Spinal cord (tissue), 10 donors: Measurements from ENCODE around the gene FAM9C. TPM values are rescaled to one million over a fixed set of nuclear protein-coding genes. Genes with fewer than 3 reads are reported as not detected.

Experiments used
- DNase-seq, 6 donors: peaks; one replicate each; pipeline versions ENCODE4 v3.0.0 to v3.0.0-alpha.2; 2013 to 2015; ENCODE audit warnings: low spot score in 6 of 6, low read depth in 4 of 6
- H3K27ac ChIP-seq: one replicate; pipeline ENCODE4 v1.5.1; 2013; ENCODE audit warnings: low read depth, low read length, control low read depth
- H3K27me3 ChIP-seq: one replicate; pipeline ENCODE4 v1.6.1; 2013; ENCODE audit warnings: low read length; ENCODE audit not compliant: control insufficient read depth, insufficient read depth
- H3K36me3 ChIP-seq: one replicate; pipeline ENCODE4 v1.6.1; 2013; ENCODE audit warnings: low read length; ENCODE audit not compliant: control insufficient read depth, insufficient read depth
- H3K4me1 ChIP-seq: one replicate; pipeline ENCODE4 v1.6.1; 2013; ENCODE audit warnings: low read length; ENCODE audit not compliant: control insufficient read depth, insufficient read depth
- H3K4me3 ChIP-seq: one replicate; pipeline ENCODE4 v1.5.1; 2013; ENCODE audit warnings: low read depth, low read length, control low read depth
- H3K9me3 ChIP-seq: one replicate; pipeline ENCODE4 v1.6.1; 2013; ENCODE audit warnings: low read length; ENCODE audit not compliant: control insufficient read depth, insufficient read depth
- WGBS: methylation state at CpG from one replicate; pipeline ENCODE4 v1.1.5; 2013; ENCODE audit warnings: missing lambda C conversion rate; ENCODE audit not compliant: insufficient coverage; 5-methylcytosine and 5-hydroxymethylcytosine counted together
- polyA plus RNA-seq, 2 donors: library from polyadenylated mRNA; unstranded; fragments of 120-200 nt; gene quantifications; one replicate each; pipeline ENCODE4 v1.2.1, GENCODE V29; 2013; ENCODE audit not compliant: insufficient read length in 2 of 2
- total RNA-seq, 2 donors: library from RNA; depleted of rRNA in 1 of 2; stranded (reverse); fragments of 120-200 nt in 1 of 2; fragments of >200 nt in 1 of 2; gene quantifications; one replicate each; pipeline versions ENCODE4 v1.2.3 to v1.2.4, GENCODE V29; 2013 to 2014
- donor health status: healthy.

Gene FAM9C
- total and polyA plus RNA-seq, 4 donors: 0.10 to 0.38 (median 0.24) TPM; not detected in 1

DNA sequence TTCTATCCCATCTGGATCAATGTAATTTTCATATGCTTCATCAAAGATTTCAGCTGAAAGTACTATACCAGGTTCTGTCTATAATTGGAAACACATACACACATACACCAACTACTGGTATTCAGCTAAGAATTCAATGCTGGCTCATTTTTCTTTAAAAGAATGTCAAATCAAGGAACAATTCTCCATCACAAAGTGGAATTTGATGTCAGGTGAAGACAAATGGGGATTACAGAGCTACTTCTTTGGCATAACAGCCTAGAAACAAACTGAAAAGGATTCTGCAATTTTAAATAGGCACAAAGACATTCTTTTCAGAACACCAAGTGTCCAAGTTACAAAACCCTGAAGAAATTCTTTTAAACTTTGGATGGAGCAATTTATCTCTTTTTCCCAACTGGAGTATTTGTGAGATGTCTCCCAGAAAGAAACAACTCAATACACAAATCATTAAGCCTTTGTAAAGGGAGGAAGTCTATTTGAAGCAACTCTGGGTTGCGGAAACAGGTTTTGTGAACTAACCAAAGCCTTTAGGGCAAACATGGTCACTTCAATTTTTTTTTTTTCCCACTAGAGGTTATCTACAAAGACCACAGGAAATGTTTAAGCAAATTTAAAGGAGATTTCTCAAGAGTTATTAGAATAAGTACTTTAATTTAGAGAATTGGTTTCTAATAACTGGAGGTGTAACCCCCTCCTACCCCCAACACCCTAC is 1.9 kb upstream of the FAM9C start:
- peak in 2 of 6 donors; percentile 16 to 47 for DNase-seq
- no peak overlapping the region for H3K27ac ChIP-seq
- no peak overlapping the region for H3K4me3 ChIP-seq
- no CpG with 5 or more reads among the region's 1 CpG for WGBS
- H3K4me1 ChIP-seq: no peaks in the 10 kb centered on the region
- H3K9me3 ChIP-seq: no peaks in the 10 kb centered on the region
- no peaks in the 10 kb centered on the region for H3K36me3 ChIP-seq
- peaks cover 2% of the 10 kb centered on the region for H3K27me3 ChIP-seq

DNA sequence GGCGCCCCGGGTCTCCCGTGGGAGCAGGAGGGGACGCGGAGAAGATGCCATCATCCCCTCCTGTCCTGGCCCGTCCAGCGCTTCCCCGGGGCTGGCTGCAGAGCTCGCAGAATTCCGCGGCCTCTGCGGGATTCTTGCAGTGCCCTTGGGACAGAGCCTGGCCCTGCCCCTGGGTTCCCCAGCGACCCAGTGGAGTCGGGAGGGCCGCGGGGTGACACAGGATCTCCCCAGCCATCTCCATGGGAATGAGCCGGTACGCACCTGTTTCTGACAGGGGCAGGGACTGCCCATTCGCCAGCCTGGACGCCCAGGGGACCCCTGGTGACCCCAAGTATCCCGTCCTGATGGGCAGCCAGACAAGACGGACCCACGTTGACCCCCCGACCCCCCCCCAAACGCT is 482 bp downstream of the FAM9C start:
- no peak for DNase-seq
- no peaks in the 10 kb centered on the region for H3K4me1 ChIP-seq
- H3K27ac ChIP-seq: no peak overlapping the region
- H3K9me3 ChIP-seq: no peaks in the 10 kb centered on the region
- 82% methylated on average over 24 of the region's 25 CpGs for WGBS
- peaks cover 4% of the 10 kb centered on the region for H3K27me3 ChIP-seq
- no peak overlapping the region for H3K4me3 ChIP-seq
- H3K36me3 ChIP-seq: no peaks in the 10 kb centered on the region

DNA sequence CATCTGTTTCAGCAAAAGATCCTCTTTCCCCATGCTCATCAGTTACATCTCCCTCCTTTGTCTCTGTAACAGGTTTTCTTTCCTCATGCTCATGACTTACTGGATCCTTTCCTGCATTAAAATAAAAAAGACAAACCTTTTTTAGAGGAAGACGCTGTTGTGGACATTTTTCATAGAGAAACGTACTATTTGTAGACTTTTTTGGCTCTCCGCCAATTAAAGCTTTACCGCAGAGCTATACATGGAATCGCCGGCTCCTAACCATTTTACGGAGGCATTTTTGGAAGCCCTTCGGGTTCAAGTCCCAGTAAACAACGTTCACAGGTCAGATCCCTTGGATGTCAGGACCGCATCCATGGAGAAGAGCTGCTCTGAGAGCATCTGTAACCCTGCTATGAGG is 1.3 kb downstream of the FAM9C start:
- no peaks in the 10 kb centered on the region for H3K4me1 ChIP-seq
- peak in 1 of 6 donors; percentile 9 for DNase-seq
- H3K4me3 ChIP-seq: no peak overlapping the region
- H3K27ac ChIP-seq: no peak overlapping the region
- no peaks in the 10 kb centered on the region for H3K9me3 ChIP-seq
- WGBS: 78% methylated on average over 9 of the region's 10 CpGs
- peaks cover 4% of the 10 kb centered on the region for H3K27me3 ChIP-seq
- H3K36me3 ChIP-seq: no peaks in the 10 kb centered on the region

DNA sequence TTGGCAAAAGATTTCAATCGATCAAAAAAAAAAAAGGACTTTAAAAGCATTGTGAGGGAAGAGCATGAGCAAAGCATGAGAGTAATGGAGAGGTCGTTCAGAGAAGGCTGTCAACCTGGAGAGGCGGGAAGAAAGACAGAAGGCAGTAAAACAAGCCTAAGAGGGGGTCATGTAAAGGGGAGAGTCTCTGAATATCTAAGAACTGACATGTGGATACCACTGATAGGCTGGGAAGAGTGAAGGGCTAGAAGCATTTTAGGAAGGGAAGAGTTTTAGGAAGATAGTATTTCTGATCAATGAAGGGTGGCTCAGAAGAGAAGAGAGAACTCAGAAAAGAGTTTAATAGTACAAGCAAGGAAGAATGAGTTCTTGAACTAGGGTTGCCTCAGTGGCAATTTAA is 7.5 kb downstream of the FAM9C start:
- Histone ChIP-seq H3K9me3 (no peaks in the 10 kb centered on the region), H3K36me3 (no peaks in the 10 kb centered on the region), H3K27ac (no peak overlapping the region), H3K4me1 (no peaks in the 10 kb centered on the region), H3K4me3 (no peak overlapping the region), H3K27me3 (peaks cover 2% of the 10 kb centered on the region)
- no peak for DNase-seq
- 61% methylated on average over 3 of the region's 3 CpGs for WGBS

DNA sequence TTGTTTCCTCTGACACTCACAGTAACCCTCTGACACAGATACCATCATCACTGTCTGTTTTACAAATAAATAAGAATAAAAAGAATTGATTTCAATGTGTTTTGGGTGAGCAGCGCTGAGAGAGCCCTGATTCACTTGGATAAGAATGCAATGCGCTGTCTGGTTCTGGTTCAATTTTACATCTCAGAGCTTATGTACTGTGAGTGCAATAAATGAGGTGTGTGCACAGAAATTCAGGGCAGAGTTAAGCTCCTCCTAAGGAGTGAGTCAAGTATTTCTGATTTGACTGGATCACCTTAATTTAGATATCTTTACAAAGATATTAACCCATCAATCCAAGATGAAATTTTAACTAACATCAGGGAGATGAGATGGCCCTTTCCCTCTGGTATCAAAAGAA is 11.2 kb downstream of the FAM9C start:
- no peak overlapping the region for H3K4me3 ChIP-seq
- H3K27me3 ChIP-seq: peaks cover 8% of the 10 kb centered on the region
- WGBS: no CpG with 5 or more reads among the region's 2 CpGs
- no peak overlapping the region for H3K27ac ChIP-seq
- no peaks in the 10 kb centered on the region for H3K4me1 ChIP-seq
- DNase-seq: no peak
- H3K36me3 ChIP-seq: no peaks in the 10 kb centered on the region
- no peaks in the 10 kb centered on the region for H3K9me3 ChIP-seq

DNA sequence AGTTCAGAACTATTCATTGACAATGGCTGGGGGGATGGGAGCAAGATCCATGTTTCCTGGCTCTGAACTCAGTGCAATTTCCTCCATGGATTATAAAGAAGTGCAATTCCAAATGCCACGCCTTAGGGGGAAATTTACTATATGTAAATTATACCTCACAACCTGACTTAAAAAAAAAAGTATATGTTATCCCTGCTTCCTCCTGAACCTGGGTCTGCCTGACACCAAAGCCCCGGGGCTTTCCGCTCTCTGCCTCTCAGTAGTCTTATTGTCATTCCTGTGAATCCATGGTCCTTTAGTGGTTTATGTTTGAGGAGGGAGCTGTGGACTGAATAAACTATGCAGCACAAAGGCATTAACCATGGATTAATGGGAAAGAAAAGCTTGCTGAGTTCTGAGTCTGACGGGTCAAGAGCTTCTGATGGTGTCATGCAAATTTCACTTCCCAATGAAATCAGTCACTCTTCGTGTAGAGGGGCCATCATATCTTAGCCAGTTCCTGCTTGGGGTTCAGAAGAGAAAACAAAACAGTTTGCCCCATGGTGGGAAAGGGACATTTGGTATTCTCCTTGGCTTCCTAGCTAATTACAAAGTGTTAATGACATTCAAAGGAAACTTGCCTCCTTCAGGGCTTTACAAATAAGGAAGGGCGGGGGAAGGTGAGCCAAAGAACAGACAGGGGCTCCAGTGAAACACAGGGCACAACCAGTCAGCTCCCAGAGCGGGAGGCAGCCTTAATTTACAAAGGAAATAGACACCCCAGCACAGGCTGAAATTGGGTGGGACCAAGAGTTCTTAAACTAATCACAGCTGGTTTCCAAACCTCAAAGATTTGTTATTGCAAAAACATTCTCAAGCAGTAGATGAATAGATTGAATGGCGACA is 14.3 kb downstream of the FAM9C start:
- H3K27me3 ChIP-seq: peaks cover 8% of the 10 kb centered on the region
- peak overlapping the region; percentile 54 for H3K27ac ChIP-seq
- WGBS: 20% methylated on average over 1 of the region's 8 CpGs

DNA sequence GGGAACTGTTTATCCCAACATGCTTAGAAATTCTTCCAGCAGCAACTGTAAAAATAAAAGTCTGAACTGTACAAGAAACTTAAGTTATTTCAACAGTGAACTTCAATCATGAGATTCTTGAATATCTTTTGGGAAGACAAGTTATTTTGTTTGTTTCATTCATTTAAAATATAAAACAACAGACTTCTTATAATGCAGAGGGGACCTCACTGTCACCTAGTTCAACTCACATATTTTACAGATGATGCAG is 14.9 kb downstream of the FAM9C start:
- Histone ChIP-seq H3K4me1 (no peaks in the 10 kb centered on the region), H3K9me3 (no peaks in the 10 kb centered on the region), H3K4me3 (no peak overlapping the region), H3K27ac (peak overlapping the region; percentile 54), H3K36me3 (no peaks in the 10 kb centered on the region), H3K27me3 (peaks cover 8% of the 10 kb centered on the region)
- no peak for DNase-seq

More for the DNA sequence above, 14.3 kb downstream of the FAM9C start:
- H3K9me3 ChIP-seq: no peaks in the 10 kb centered on the region
- no peak overlapping the region for H3K4me3 ChIP-seq
- DNase-seq: peak in 2 of 6 donors; percentile 45 to 73
- H3K36me3 ChIP-seq: no peaks in the 10 kb centered on the region
- H3K4me1 ChIP-seq: no peaks in the 10 kb centered on the region

DNA sequence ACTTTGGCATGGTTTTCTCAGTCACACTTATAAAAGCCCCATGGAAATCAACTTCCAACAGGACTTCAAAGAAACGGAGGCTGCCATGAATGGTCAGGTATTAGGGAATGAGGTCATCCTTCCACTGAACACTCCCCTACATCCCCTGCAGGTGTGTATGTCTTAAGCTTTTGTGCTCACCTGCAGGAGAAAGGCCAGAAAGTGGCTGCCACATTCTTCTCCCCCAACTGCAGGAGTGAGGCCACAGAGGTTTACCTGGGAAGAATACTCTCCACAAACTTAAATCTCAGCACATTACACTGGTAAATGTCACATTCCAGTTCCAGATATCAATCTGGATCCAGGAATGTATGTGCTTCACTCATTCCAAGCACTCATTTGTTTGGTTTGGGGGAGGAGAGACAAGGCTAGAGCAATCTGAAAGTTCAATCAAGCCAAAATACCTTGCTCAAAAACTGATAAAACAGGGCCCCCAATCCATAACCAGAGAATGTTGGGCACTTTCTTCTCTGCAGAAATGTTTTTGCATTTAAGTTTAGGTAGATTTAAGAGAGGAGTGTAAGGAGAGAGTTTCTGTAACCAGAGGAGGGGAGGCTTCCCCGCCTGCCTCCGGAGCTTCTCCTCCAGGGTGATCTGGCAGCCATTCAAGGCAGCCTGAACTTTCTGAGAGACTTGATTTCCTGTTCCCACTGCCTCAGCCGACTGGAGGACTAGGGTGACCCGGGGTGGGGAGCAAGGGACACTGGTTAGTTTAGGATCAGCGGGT is 15.4 kb downstream of the FAM9C start:
- Histone ChIP-seq H3K9me3 (no peaks in the 10 kb centered on the region), H3K27ac (peak overlapping the region; percentile 54), H3K36me3 (no peaks in the 10 kb centered on the region), H3K4me1 (no peaks in the 10 kb centered on the region), H3K4me3 (no peak overlapping the region), H3K27me3 (peaks cover 8% of the 10 kb centered on the region)
- peak in 3 of 6 donors; percentile 20 to 75 (median 42) for DNase-seq
- 13% methylated on average over 2 of the region's 6 CpGs for WGBS

DNA sequence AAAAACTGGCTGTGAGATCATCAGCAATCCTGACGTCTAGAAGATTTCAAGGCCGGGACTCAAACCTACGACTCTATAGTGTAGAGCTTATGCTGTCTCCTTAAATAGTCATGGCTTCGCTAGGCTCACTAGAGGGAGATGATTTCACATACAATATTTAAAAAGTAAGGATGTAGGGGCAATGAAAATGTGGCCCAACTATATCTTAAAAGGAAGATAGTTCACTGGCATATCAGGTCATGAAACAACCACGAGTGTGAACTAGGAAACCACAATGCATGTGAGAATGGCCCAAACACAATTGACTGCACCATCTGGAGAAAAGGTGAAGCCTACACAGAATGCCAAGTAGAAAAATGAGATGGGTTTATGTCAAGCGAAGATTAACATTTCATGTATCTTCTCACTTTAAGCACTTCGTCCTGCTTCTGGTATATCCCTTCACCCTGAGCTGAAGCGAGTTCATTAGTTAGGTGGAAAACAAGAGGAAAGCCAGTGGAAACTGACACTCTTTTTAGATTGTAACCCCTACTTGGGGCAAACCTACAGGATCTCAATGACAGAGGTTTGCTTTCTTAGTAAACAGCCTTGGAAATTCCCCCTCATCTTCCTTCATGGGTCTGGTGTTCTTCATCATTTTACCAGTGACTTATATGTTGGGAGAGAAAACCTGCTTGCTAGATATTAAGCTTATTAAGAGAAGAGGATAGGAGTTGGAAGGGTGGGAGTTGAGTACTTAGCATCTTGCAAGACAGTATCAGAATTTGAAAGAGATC is 17.4 kb downstream of the FAM9C start:
- H3K36me3 ChIP-seq: no peaks in the 10 kb centered on the region
- no peak overlapping the region for H3K4me3 ChIP-seq
- peaks cover 13% of the 10 kb centered on the region for H3K27me3 ChIP-seq
- no peak for DNase-seq
- no peak overlapping the region for H3K27ac ChIP-seq
- H3K4me1 ChIP-seq: no peaks in the 10 kb centered on the region
- WGBS: 92% methylated on average over 4 of the region's 8 CpGs
- H3K9me3 ChIP-seq: no peaks in the 10 kb centered on the region
